Activated T-helper 2 cell treated with anti-CD3 and anti-CD28 coated beads, Interferon-gamma antibody, Interleukin-2, Interleukin-4, amounts not matched to agents 10 μg/mL and 5 μg/mL and 100 μg/mL, durations not matched to agents 14 hours and 24 hours and 36 hours (primary cell): ENCODE results near the gene MASTL. TPM values are rescaled to one million over a fixed set of nuclear protein-coding genes. Genes with fewer than 3 reads are reported as not detected.
A peak's percentile ranks its signal among the peaks of the same experiment; 100 is the strongest.
"Not testable (repeated sequence)": the region's sequence is repeated elsewhere in the genome, so short reads cannot be mapped to it uniquely, and the experiment has no call there.

Source experiments
- DNase-seq: peaks from one replicate; pipeline ENCODE4 v3.0.0; 2021; ENCODE audit warnings: low spot score
- H3K27ac Mint-ChIP-seq: one replicate; pipeline ENCODE4 v1.8.0; 2021; ENCODE audit warnings: mixed read lengths
- H3K27me3 Mint-ChIP-seq: one replicate; pipeline ENCODE4 v1.8.0; 2021; ENCODE audit warnings: low read depth, mixed read lengths
- H3K36me3 Mint-ChIP-seq: one replicate; pipeline ENCODE4 v1.8.0; 2021; ENCODE audit warnings: low read depth, mixed read lengths
- H3K4me1 Mint-ChIP-seq: one replicate; pipeline ENCODE4 v1.8.0; 2021; ENCODE audit warnings: low read depth, mixed read lengths
- H3K4me3 Mint-ChIP-seq: one replicate; pipeline ENCODE4 v1.8.0; 2021; ENCODE audit warnings: low read depth, mild to moderate bottlenecking, moderate library complexity, mixed read lengths
- H3K9me3 Mint-ChIP-seq: one replicate; pipeline ENCODE4 v1.8.0; 2021; ENCODE audit warnings: mixed read lengths
- intact Hi-C: fragments of 100-400 bp; cut with micrococcal nuclease; formaldehyde crosslinking; loops from one replicate; pipeline ENCODE4 v1.15.1; 2023
- total RNA-seq: library from RNA; stranded (reverse); gene quantifications from 2 replicates; pipeline ENCODE4 v1.2.3, GENCODE V29; 2022

The MASTL gene
- 26.7 and 29.7 TPM in 2 replicates for total RNA-seq

DNA sequence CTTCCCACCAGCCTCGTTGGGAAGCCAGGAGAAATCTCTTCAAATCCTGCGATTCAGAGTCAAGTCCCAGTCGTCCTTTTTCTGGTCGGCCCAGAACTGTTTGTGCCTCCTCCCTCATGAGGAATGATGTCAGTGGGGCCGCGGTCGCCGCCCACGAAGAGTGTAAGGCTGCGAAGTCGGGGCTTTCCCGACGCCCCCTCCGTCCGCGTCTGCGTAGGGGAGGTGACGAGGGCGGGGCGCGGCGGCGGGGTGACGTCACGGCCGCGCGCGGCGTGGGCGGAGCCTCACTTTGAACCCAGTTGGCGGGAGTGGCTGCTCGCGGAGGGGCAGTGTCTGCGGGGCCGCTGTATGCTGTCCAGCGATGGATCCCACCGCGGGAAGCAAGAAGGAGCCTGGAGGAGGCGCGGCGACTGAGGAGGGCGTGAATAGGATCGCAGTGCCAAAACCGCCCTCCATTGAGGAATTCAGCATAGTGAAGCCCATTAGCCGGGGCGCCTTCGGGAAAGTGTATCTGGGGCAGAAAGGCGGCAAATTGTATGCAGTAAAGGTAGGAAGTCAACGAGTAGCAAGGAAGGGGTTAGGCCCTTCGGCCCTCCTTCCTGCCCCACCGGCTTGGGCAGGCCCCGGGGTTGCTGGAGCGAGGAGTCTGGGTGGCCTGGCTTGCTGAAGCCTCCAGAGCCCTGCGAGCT is at the start of gene MASTL:
TSS of gene MASTL (plus strand) at position 287 of the 689 bp plus-strand sequence. CDS start at position 362, 75 bp downstream.
- DNase-seq = peak; percentile 93
- Mint-ChIP-seq H3K27me3 (no peaks in the 10 kb centered on the region), H3K4me3 (peak within 1 kb of the TSS; percentile 99), H3K9me3 (no peaks in the 10 kb centered on the region), H3K27ac (peak within 1 kb of the TSS; percentile 100), H3K4me1 (peaks cover 31% of the 10 kb centered on the region), H3K36me3 (peaks cover 68% of the 10 kb centered on the region)
- intact Hi-C loops = loop anchor here (1.0 to 10.0 kb wide), 10 partner anchors 54 to 1378 kb away; partner anchors contain the start of genes ABI1, PDSS1, RAB18 and WAC

DNA sequence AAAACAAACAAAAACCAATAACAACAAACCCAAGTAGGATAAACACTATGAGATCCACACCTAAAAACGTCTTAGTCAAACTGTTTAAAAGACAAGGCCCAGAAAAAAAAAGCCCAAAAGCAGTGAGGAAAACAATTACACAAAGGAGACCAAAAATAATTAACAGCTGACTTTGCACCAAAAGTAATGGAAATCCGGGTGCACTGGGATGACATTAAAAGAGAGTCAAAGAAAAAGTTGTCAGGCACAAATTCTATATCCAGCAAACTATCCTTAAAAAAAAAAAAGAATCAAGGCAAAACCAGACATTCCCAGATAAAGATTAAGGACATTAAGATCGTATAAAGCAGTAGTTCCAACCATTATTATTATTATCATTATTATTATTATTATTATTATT is 47.0 kb upstream of the MASTL start:
- Mint-ChIP-seq H3K27me3 (no peaks in the 10 kb centered on the region), H3K27ac (no peak overlapping the region), H3K36me3 (peaks cover 70% of the 10 kb centered on the region), H3K9me3 (peaks cover 6% of the 10 kb centered on the region), H3K4me3 (no peak overlapping the region), H3K4me1 (peaks cover 15% of the 10 kb centered on the region)
- intact Hi-C loops = loop anchor here (10.0 kb wide), 2 partner anchors 73 to 623 kb away; no protein-coding TSS in a partner anchor
- DNase-seq = no peak

DNA sequence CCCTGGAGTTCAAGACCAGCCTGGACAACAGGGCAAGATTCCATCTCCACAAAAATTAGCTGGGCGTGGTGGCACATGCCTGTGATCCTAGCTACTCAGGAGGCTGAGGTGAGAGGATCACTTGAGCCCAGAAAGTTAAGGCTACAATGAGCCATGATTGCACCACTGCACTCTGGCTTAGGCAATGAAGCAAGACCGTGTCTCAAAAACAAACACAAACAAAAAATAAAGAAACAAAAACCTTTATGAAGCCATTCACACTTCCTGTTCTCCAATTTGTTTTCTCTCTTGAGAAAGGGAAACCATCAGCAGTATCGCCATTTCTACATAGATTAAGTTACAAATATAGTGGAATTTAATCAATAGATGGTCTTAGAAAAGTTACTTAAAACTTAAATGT is 20.8 kb upstream of the MASTL start:
- no peak overlapping the region for H3K27ac Mint-ChIP-seq
- no peaks in the 10 kb centered on the region for H3K27me3 Mint-ChIP-seq
- intact Hi-C loops = no loop called here

DNA sequence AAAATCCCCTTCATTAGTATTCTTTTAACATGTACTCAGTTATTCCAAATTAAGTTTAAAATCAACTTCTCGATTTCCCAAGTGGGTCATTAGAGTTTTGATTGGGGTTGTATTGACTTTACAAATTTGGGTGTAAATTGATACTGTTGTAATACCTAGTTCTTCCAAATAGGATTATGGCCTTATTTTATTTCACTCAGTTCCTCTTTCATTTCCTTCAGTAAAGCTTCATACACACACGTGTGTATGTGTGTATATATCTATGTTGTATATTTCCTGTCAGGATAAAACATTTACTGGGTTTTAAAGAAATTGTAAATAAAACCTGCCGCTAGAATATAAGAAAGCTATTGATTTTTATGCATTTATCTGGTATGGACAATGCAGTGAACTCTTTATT is 16.9 kb upstream of the MASTL start:
- H3K36me3 Mint-ChIP-seq = peaks cover 49% of the 10 kb centered on the region
- H3K4me3 Mint-ChIP-seq = no peak overlapping the region
- no peaks in the 10 kb centered on the region for H3K9me3 Mint-ChIP-seq
- DNase-seq = no peak
- peaks cover 3% of the 10 kb centered on the region for H3K4me1 Mint-ChIP-seq
- H3K27me3 Mint-ChIP-seq = no peaks in the 10 kb centered on the region
- H3K27ac Mint-ChIP-seq = no peak overlapping the region
- intact Hi-C loops = no loop called here

More for the DNA sequence above, 20.8 kb upstream of the MASTL start:
- Mint-ChIP-seq H3K4me3 (no peak overlapping the region), H3K9me3 (no peaks in the 10 kb centered on the region), H3K36me3 (peaks cover 54% of the 10 kb centered on the region), H3K4me1 (peaks cover 7% of the 10 kb centered on the region)
- DNase-seq = no peak

DNA sequence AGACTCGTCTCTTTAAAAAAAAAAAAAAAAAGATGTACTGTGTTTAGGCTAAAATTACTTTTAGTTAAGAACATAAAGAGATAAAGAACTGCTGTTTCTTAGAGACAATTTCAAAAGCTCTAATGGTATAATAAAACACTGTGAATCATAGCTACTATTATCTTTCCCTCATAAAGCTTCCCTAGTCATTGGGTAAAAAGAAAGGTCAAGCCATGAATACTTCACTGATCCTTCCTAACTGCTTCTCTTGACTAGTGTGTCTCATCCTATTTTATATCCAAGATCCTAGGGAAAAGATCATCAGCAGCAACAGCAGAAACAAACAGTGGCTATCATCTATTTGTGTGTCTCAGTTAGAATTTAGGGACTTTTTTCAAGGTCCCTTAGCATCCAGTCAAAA is 11.5 kb upstream of the MASTL start:
- peaks cover 21% of the 10 kb centered on the region for H3K4me1 Mint-ChIP-seq
- intact Hi-C loops = no loop called here
- no peaks in the 10 kb centered on the region for H3K9me3 Mint-ChIP-seq
- H3K27ac Mint-ChIP-seq = peak overlapping the region; percentile 24
- no peak for DNase-seq
- peaks cover 67% of the 10 kb centered on the region for H3K36me3 Mint-ChIP-seq
- no peaks in the 10 kb centered on the region for H3K27me3 Mint-ChIP-seq
- no peak overlapping the region for H3K4me3 Mint-ChIP-seq

DNA sequence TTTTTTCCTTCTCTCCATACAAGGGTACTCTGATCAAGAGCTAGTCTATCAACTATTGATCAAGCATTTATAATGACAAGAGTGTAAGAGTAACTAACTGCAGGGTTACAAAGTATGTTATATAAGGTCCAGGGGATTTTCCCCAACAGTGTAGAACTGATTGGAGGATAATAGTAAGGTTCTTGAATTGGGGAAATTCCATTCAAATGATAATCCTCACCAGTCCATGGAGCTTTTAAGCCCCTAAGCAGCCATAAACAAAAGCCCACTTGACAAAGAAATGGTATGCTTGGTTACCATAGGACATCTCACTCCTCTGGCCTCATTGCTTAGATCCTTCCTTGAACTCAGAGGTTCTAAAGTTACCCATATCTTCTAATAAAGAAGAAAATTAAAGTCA is 9.2 kb upstream of the MASTL start:
- H3K4me3 Mint-ChIP-seq = no peak overlapping the region
- peaks cover 69% of the 10 kb centered on the region for H3K36me3 Mint-ChIP-seq
- H3K27ac Mint-ChIP-seq = no peak overlapping the region
- DNase-seq = no peak
- H3K27me3 Mint-ChIP-seq = no peaks in the 10 kb centered on the region
- intact Hi-C loops = no loop called here
- peaks cover 30% of the 10 kb centered on the region for H3K4me1 Mint-ChIP-seq
- no peaks in the 10 kb centered on the region for H3K9me3 Mint-ChIP-seq

- no peak for DNase-seq
- H3K36me3 Mint-ChIP-seq = peaks cover 74% of the 10 kb centered on the region
- intact Hi-C loops = no loop called here
- no peak overlapping the region for H3K4me3 Mint-ChIP-seq
- no peak overlapping the region for H3K27ac Mint-ChIP-seq
- no peaks in the 10 kb centered on the region for H3K27me3 Mint-ChIP-seq
- peaks cover 38% of the 10 kb centered on the region for H3K4me1 Mint-ChIP-seq
- no peaks in the 10 kb centered on the region for H3K9me3 Mint-ChIP-seq
Measured at GRCh38 chr10:27147701-27148100, 7.5 kb upstream of the MASTL start.

DNA sequence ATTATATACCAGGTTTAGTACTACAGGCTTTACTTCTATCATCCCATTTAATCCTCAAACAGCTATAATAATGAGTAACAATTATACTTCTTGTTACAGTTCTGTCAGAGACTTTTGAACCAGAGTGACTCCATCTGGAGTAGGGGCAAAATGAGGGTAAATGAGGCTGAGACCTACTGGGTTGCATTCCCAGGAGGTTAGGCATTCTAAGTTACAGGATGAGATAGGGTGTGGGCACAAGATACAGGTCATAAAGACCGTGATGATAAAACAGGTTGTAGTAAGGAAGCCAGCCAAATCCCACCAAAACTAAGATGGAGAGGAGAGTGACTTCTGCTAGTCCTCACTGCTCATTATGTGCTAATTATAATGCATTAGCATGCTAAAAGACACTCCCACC is 4.9 kb upstream of the MASTL start:
- intact Hi-C loops = loop anchor here (10.0 kb wide), 2 partner anchors 355 to 665 kb away; partner anchors contain the start of gene RAB18
- Mint-ChIP-seq H3K9me3 (no peaks in the 10 kb centered on the region), H3K4me1 (peaks cover 37% of the 10 kb centered on the region), H3K27ac (no peak overlapping the region), H3K36me3 (peaks cover 71% of the 10 kb centered on the region), H3K27me3 (no peaks in the 10 kb centered on the region), H3K4me3 (no peak overlapping the region)
- no peak for DNase-seq

- peaks cover 66% of the 10 kb centered on the region for H3K36me3 Mint-ChIP-seq
- H3K4me1 Mint-ChIP-seq = peaks cover 33% of the 10 kb centered on the region
- intact Hi-C loops = loop anchor here (10.0 kb wide), 2 partner anchors 352 to 668 kb away; partner anchors contain the start of gene RAB18
- no peaks in the 10 kb centered on the region for H3K9me3 Mint-ChIP-seq
- H3K4me3 Mint-ChIP-seq = peak overlapping the region; percentile 99
- no peak for DNase-seq
- H3K27me3 Mint-ChIP-seq = no peaks in the 10 kb centered on the region
- peak overlapping the region; percentile 100 for H3K27ac Mint-ChIP-seq
Measured at GRCh38 chr10:27152687-27153086, 2.5 kb upstream of the MASTL start.

DNA sequence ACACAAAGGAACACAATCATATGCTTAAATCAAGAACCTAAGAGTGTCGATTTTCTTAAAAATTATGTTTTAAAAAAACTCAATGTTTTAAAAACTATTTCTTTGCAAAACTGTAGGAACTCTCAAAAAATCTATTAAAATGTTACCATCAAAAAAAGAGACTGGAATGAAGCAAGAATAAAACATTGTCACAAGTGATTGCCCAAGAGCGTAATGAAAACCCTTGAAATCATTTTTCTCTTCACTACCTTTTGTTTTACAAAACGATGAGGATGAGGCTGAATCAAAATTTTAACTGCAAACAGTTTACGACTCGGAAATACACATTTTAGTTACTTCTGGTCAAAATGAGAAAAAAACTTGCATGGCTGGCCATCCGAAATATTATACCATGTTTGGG is 1.8 kb upstream of the MASTL start:
- DNase-seq = no peak
- intact Hi-C loops = loop anchor here (10.0 kb wide), 2 partner anchors 351 to 669 kb away; partner anchors contain the start of gene RAB18
- peaks cover 68% of the 10 kb centered on the region for H3K36me3 Mint-ChIP-seq
- H3K4me1 Mint-ChIP-seq = peaks cover 36% of the 10 kb centered on the region
- H3K27me3 Mint-ChIP-seq = no peaks in the 10 kb centered on the region
- peak overlapping the region; percentile 100 for H3K27ac Mint-ChIP-seq
- H3K9me3 Mint-ChIP-seq = no peaks in the 10 kb centered on the region
- peak overlapping the region; percentile 99 for H3K4me3 Mint-ChIP-seq

GRCh38 chr10:27153845-27154193 is 1.3 kb upstream of the MASTL start:
- DNase-seq = no peak
- H3K4me1 Mint-ChIP-seq = peaks cover 37% of the 10 kb centered on the region
- no peaks in the 10 kb centered on the region for H3K9me3 Mint-ChIP-seq
- H3K4me3 Mint-ChIP-seq = peak overlapping the region; percentile 99
- no peaks in the 10 kb centered on the region for H3K27me3 Mint-ChIP-seq
- peaks cover 68% of the 10 kb centered on the region for H3K36me3 Mint-ChIP-seq
- intact Hi-C loops = loop anchor here (2.0 to 10.0 kb wide), 4 partner anchors 293 to 1379 kb away; partner anchors contain the start of genes ABI1, RAB18 and WAC
- H3K27ac Mint-ChIP-seq = peak overlapping the region; percentile 100

GRCh38 chr10:27156566-27156965 is 1.4 kb downstream of the MASTL start:
- peaks cover 29% of the 10 kb centered on the region for H3K4me1 Mint-ChIP-seq
- intact Hi-C loops = loop anchor here (1.0 to 10.0 kb wide), 6 partner anchors 131 to 672 kb away; partner anchors contain the start of gene RAB18
- H3K27me3 Mint-ChIP-seq, DNase-seq, H3K9me3 Mint-ChIP-seq: not testable (repeated sequence)
- peak overlapping the region; percentile 100 for H3K27ac Mint-ChIP-seq
- peaks cover 64% of the 10 kb centered on the region for H3K36me3 Mint-ChIP-seq
- peak overlapping the region; percentile 99 for H3K4me3 Mint-ChIP-seq

DNA sequence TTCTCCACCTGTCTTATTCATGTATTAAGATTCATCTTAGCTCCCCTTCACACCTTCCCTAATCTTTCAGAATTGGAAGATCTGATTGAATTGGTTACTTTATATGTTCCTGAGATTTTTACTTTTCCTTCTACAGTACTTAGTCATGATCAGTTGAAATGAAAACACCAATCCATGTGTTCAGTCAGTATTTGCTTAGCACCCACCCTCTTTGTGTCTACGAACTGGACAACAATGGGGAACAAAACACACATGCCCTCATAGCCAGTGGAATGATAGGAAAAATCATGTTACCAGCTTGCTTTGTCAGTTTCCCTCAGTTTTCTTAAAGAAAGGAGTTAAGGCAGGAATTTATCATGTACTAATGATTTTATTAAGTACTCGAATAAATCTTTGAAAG is 2.0 kb downstream of the MASTL start:
- Mint-ChIP-seq H3K4me3 (peak overlapping the region; percentile 99), H3K27me3 (no peaks in the 10 kb centered on the region), H3K36me3 (peaks cover 66% of the 10 kb centered on the region), H3K27ac (peak overlapping the region; percentile 100), H3K9me3 (no peaks in the 10 kb centered on the region), H3K4me1 (peaks cover 27% of the 10 kb centered on the region)
- no peak for DNase-seq
- intact Hi-C loops = loop anchor here (5.0 to 10.0 kb wide), 5 partner anchors 130 to 672 kb away; partner anchors contain the start of gene RAB18
